ENCODE data around the gene PIBF1. TPM values are rescaled to one million over a fixed set of nuclear protein-coding genes. Genes with fewer than 3 reads are reported as not detected.

Gene PIBF1
- total RNA-seq, 6 experiments from 2014 or later = 5.3 to 10.9 (median 7.8) TPM

GRCh38 chr13:72953391-72953965, 171.5 kb downstream of the PIBF1 start:
- Histone ChIP-seq H3K9me3 (no peaks in the 10 kb centered on the region), H3K27me3 (no peaks in the 10 kb centered on the region), H3K4me1 (no peaks in the 10 kb centered on the region), H3K27ac (no peak overlapping the region), H3K36me3 (no peaks in the 10 kb centered on the region), H3K4me3 (no peak overlapping the region)
- DNase-seq (no peak), ATAC-seq (no peak)
- 100% methylated on average over 5 of the region's 6 CpGs for WGBS (ENCODE audit: insufficient coverage, low coverage, low lambda C conversion rate, missing lambda C conversion rate)
- no peak for TF ChIP-seq POLR2A (IDR thresholded peaks at IDR 0.05)
- no peak for TF ChIP-seq CTCF (IDR thresholded peaks at IDR 0.05)
- intact Hi-C loops (cut with DNase I) = no loop called here

GRCh38 chr13:72959643-72960042, 177.7 kb downstream of the PIBF1 start:
- Histone ChIP-seq H3K27ac (no peak overlapping the region), H3K27me3 (no peaks in the 10 kb centered on the region), H3K4me1 (peaks cover 0 to 10% (median 0%) of the 10 kb centered on the region in 4 donors), H3K9me3 (no peaks in the 10 kb centered on the region), H3K36me3 (no peaks in the 10 kb centered on the region), H3K4me3 (no peak overlapping the region)
- WGBS (ENCODE audit: insufficient coverage, low coverage, low lambda C conversion rate, missing lambda C conversion rate) = 67% methylated on average over 1 of the region's 1 CpG
- ATAC-seq (no peak), DNase-seq (no peak)
- no peak for TF ChIP-seq CTCF (IDR thresholded peaks at IDR 0.05)
- no peak for TF ChIP-seq POLR2A (IDR thresholded peaks at IDR 0.05)
- intact Hi-C loops (cut with DNase I) = no loop called here

- Histone ChIP-seq H3K36me3 (no peaks in the 10 kb centered on the region), H3K9me3 (no peaks in the 10 kb centered on the region), H3K27me3 (no peaks in the 10 kb centered on the region), H3K4me3 (no peak overlapping the region), H3K4me1 (peaks cover 0 to 10% (median 0%) of the 10 kb centered on the region in 4 donors), H3K27ac (no peak overlapping the region)
- no peak for TF ChIP-seq POLR2A (IDR thresholded peaks at IDR 0.05)
- no peak for TF ChIP-seq CTCF (IDR thresholded peaks at IDR 0.05)
- ATAC-seq (no peak), DNase-seq (no peak)
- intact Hi-C loops (cut with DNase I) = no loop called here
- WGBS (ENCODE audit: insufficient coverage, low coverage, low lambda C conversion rate, missing lambda C conversion rate) = 92% methylated on average over 4 of the region's 4 CpGs
These were observed 178.2 kb downstream of the PIBF1 start for GRCh38 chr13:72960114-72960513.

- peak in 3 of 4 donors; percentile 39 to 80 (median 42) for ATAC-seq
- no peak for TF ChIP-seq POLR2A (IDR thresholded peaks at IDR 0.05)
- no peak for TF ChIP-seq CTCF (IDR thresholded peaks at IDR 0.05)
- H3K36me3 ChIP-seq = no peaks in the 10 kb centered on the region
- DNase-seq = no peak
- H3K4me1 ChIP-seq = peaks cover 0 to 10% (median 0%) of the 10 kb centered on the region in 4 donors
- intact Hi-C loops (cut with DNase I) = no loop called here
- no peak overlapping the region for H3K4me3 ChIP-seq
- H3K9me3 ChIP-seq = no peaks in the 10 kb centered on the region
- H3K27me3 ChIP-seq = no peaks in the 10 kb centered on the region
- H3K27ac ChIP-seq = no peak overlapping the region
These were observed 178.6 kb downstream of the PIBF1 start for GRCh38 chr13:72960541-72960940.

GRCh38 chr13:72963762-72964161, 181.8 kb downstream of the PIBF1 start:
- peaks cover 0 to 10% (median 0%) of the 10 kb centered on the region in 4 donors for H3K4me1 ChIP-seq
- no peak overlapping the region for H3K4me3 ChIP-seq
- 56% methylated on average over 1 of the region's 1 CpG for WGBS (ENCODE audit: insufficient coverage, low coverage, low lambda C conversion rate, missing lambda C conversion rate)
- ATAC-seq = no peak
- intact Hi-C loops (cut with DNase I) = no loop called here
- no peaks in the 10 kb centered on the region for H3K9me3 ChIP-seq
- no peaks in the 10 kb centered on the region for H3K36me3 ChIP-seq
- no peak overlapping the region for H3K27ac ChIP-seq
- no peak for DNase-seq
- no peaks in the 10 kb centered on the region for H3K27me3 ChIP-seq
- TF ChIP-seq CTCF (IDR thresholded peaks at IDR 0.05) (no peak), POLR2A (IDR thresholded peaks at IDR 0.05) (no peak)
